ENCODE measurements around the gene DIO1.

Gene DIO1

GRCh38 chr1:53942127-53942957, 48.4 kb downstream of the DIO1 start:
- DNase-seq (ENCODE audit: low read depth): no peak

- no peak for DNase-seq (ENCODE audit: low read depth)
Measured at GRCh38 chr1:53943090-53943489, 49.1 kb downstream of the DIO1 start.

GRCh38 chr1:53943490-53944043, 49.6 kb downstream of the DIO1 start:
- no peak for DNase-seq (ENCODE audit: low read depth)

GRCh38 chr1:53944469-53945182, 50.6 kb downstream of the DIO1 start:
- peak; percentile 31 for DNase-seq (ENCODE audit: low read depth)

GRCh38 chr1:53945183-53945432, 51.1 kb downstream of the DIO1 start:
- DNase-seq (ENCODE audit: low read depth): no peak

GRCh38 chr1:53945433-53946251, 51.7 kb downstream of the DIO1 start, which contains the start of gene IFT25:
Gene IFT25, minus strand, starts transcription at chr1:53945699. Its CDS starts 5,617 bp downstream, at chr1:53940082.
- DNase-seq (ENCODE audit: low read depth): peak; percentile 96

GRCh38 chr1:53946252-53947171, 52.5 kb downstream of the DIO1 start, which contains the start of gene LRRC42:
Gene LRRC42, plus strand, starts transcription at chr1:53946350. Its CDS starts 5,650 bp downstream, at chr1:53952000.
- DNase-seq (ENCODE audit: low read depth): no peak

GRCh38 chr1:53947172-53947907, 53.4 kb downstream of the DIO1 start:
- DNase-seq (ENCODE audit: low read depth): no peak

- no peak for DNase-seq (ENCODE audit: low read depth)
Measured at GRCh38 chr1:53948291-53948690, 54.3 kb downstream of the DIO1 start.

GRCh38 chr1:53949023-53949990, 55.3 kb downstream of the DIO1 start:
- peak; percentile 59 for DNase-seq (ENCODE audit: low read depth)

- DNase-seq (ENCODE audit: low read depth): no peak
Measured at GRCh38 chr1:53951697-53952096, 57.7 kb downstream of the DIO1 start.

- DNase-seq (ENCODE audit: low read depth): no peak
Measured at GRCh38 chr1:53954128-53954527, 60.1 kb downstream of the DIO1 start.

- no peak for DNase-seq (ENCODE audit: low read depth)
Measured at GRCh38 chr1:53956308-53957168, 62.6 kb downstream of the DIO1 start.

- DNase-seq (ENCODE audit: low read depth): peak; percentile 76
Measured at GRCh38 chr1:53957194-53957818, 63.3 kb downstream of the DIO1 start.

- DNase-seq (ENCODE audit: low read depth): peak; percentile 35
Measured at GRCh38 chr1:53959664-53960250, 65.8 kb downstream of the DIO1 start.

Measured in EH (cell line).